HG02885 (cell line): ENCODE results near the gene MAP4K2.
"Not testable (repeated sequence)": the region's sequence is repeated elsewhere in the genome, so short reads cannot be mapped to it uniquely, and the experiment has no call there.

Experiments used
- ATAC-seq: cut with Tn5 transposase; IDR thresholded peaks from one replicate; pipeline ENCODE4 v1.9.1; 2021; ENCODE audit warnings: mild to moderate bottlenecking; ENCODE audit not compliant: unreplicated experiment, poor library complexity

Gene MAP4K2

GRCh38 chr11:64803158-64803845, at the start of gene MAP4K2:
Gene MAP4K2 (minus strand): TSS chr11:64803214. CDS start chr11:64803149, 65 bp downstream.
- peak; percentile 80 for ATAC-seq

GRCh38 chr11:64851831-64852351, 48.9 kb upstream of the MAP4K2 start:
- ATAC-seq, result no peak

GRCh38 chr11:64850979-64851567, 48.1 kb upstream of the MAP4K2 start:
- peak; percentile 75 for ATAC-seq

GRCh38 chr11:64849598-64850356, 46.8 kb upstream of the MAP4K2 start:
- no peak for ATAC-seq

GRCh38 chr11:64848826-64849597, 46.0 kb upstream of the MAP4K2 start:
- ATAC-seq, result no peak

- ATAC-seq, result no peak
Observed at GRCh38 chr11:64848214-64848825, 45.3 kb upstream of the MAP4K2 start.

- ATAC-seq, result no peak
Observed at GRCh38 chr11:64846998-64847666, 44.1 kb upstream of the MAP4K2 start.

GRCh38 chr11:64845776-64846129, 42.7 kb upstream of the MAP4K2 start:
- ATAC-seq, result not testable (repeated sequence)

GRCh38 chr11:64845129-64845775, 42.2 kb upstream of the MAP4K2 start:
- ATAC-seq, result no peak

- no peak for ATAC-seq
Observed at GRCh38 chr11:64844330-64845128, 41.5 kb upstream of the MAP4K2 start, which contains the start of gene CDC42BPG. Gene CDC42BPG (minus strand): TSS chr11:64844653. CDS start chr11:64844569, 84 bp downstream.

- ATAC-seq, result no peak
Observed at GRCh38 chr11:64843686-64844329, 40.8 kb upstream of the MAP4K2 start.

- ATAC-seq, result no peak
Observed at GRCh38 chr11:64842851-64843685, 40.1 kb upstream of the MAP4K2 start.

GRCh38 chr11:64842366-64842759, 39.3 kb upstream of the MAP4K2 start:
- ATAC-seq, result no peak

GRCh38 chr11:64841592-64842365, 38.8 kb upstream of the MAP4K2 start:
- ATAC-seq, result no peak

GRCh38 chr11:64839887-64840782, 37.1 kb upstream of the MAP4K2 start:
- ATAC-seq, result no peak
